GM13977 (cell line): ENCODE data around the gene CST9.

Experiments used
- DNase-seq: peaks from one replicate; pipeline ENCODE4 v3.0.0; 2012; ENCODE audit warnings: low spot score
- in situ Hi-C: fragments of 300-500 bp; cut with MboI; formaldehyde crosslinking; loops from one replicate; pipeline ENCODE4 v1.12.0; 2022; ENCODE audit warnings: low sequenced_read_pairs, low pct_unique_long_range_greater_than_20kb, mixed read lengths, inconsistent platforms; ENCODE audit not compliant: unreplicated experiment
- TF ChIP-seq, protein P1 (sequence below): IDR thresholded peaks from 2 replicates; pipeline ENCODE4 v1.5.1; 2012; ENCODE audit warnings: mild to moderate bottlenecking, control low read depth; ENCODE audit not compliant: insufficient read depth; ENCODE audit errors: extremely low read depth, missing control alignments

Gene CST9

DNA sequence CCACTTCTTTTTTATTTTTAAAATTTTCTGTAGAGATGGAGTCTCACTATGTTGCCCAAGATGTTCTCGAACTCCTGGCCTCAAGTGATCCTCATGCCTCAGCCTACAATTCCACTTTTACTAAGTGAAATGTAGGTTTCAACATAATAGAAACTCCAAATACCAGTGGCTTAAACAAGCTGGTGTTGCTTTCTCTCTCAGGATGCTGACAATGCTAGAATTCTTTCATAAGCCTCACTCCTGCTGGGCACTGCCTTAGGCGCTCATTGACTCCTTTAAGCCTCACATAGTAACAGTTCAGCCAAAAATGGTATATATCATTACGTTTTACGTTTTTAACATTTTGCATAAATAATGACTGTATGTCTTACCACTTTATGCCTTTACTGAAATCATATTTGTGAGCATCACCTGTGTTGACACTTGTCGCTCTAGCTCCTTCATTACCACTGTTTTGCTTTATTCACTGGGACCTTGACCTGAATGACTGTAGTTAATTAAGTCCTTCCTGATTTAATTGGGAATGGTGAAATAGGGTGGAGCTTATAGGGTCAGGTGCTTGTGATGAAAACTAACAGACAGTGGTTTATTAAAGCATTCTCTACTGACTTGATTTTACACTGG, 3.9 kb upstream of the CST9 start:
- in situ Hi-C loops, result loop anchor here (10.0 kb wide), 1 partner anchor 165 kb away; no protein-coding TSS in a partner anchor
- DNase-seq, result no peak
- TF ChIP-seq, protein P1, sequence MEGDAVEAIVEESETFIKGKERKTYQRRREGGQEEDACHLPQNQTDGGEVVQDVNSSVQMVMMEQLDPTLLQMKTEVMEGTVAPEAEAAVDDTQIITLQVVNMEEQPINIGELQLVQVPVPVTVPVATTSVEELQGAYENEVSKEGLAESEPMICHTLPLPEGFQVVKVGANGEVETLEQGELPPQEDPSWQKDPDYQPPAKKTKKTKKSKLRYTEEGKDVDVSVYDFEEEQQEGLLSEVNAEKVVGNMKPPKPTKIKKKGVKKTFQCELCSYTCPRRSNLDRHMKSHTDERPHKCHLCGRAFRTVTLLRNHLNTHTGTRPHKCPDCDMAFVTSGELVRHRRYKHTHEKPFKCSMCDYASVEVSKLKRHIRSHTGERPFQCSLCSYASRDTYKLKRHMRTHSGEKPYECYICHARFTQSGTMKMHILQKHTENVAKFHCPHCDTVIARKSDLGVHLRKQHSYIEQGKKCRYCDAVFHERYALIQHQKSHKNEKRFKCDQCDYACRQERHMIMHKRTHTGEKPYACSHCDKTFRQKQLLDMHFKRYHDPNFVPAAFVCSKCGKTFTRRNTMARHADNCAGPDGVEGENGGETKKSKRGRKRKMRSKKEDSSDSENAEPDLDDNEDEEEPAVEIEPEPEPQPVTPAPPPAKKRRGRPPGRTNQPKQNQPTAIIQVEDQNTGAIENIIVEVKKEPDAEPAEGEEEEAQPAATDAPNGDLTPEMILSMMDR, result no peak

DNA sequence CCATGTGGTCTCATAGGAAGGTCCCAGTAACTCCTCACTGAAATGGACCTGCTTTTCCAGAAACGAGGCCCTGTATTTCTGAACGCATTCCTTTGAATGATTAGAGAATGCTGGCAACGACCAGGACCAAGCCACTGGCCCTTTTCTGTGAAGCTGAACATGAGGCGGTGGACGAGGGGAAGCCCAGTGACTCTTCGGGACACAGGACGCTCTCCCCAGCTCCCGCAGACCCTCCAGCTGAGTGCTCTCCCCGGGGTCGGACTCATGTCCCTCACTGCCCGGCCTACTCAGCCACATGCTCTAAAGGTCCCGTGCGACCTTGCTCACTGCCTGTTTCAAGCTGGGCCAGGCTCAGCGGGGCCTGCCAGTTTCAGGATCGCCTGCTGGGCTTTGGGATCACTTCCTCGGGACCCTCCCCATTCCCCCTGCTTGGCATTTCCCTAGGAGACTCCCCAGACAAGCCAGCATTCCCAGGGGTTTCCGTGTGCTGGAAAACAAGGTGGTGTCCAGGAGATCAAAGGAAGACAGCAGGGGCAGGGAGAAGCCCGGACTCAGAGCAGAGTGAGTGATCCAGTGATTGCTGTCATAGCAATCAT, 2.6 kb upstream of the CST9 start:
- DNase-seq, result no peak
- TF ChIP-seq, protein P1, result no peak
- in situ Hi-C loops, result loop anchor here (10.0 kb wide), 1 partner anchor 164 kb away; no protein-coding TSS in a partner anchor

- DNase-seq, result no peak
- in situ Hi-C loops, result loop anchor here (10.0 kb wide), 1 partner anchor 163 kb away; no protein-coding TSS in a partner anchor
- TF ChIP-seq, protein P1, result no peak
Observed at GRCh38 chr20:23607497-23608245, 2.0 kb upstream of the CST9 start.

DNA sequence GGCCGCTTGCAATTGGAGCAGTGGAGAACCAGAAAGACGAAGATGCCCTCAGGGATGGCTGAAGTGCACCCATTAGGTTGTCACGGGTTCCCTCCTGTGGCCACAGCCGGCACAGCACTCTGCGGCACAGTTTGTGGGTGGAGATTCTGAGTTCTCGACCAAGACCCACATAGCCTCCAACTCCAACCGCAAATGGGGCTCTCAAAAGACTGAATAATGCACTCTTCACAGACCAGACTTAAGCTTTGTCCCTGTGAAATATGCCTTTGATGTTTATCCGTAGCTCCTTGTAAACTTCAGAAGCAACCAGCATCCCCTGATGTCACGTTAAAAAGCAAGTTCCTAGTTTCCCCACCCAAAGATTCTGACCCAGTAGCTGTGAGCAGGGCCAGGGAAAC, 934 bp upstream of the CST9 start:
- in situ Hi-C loops, result loop anchor here (10.0 kb wide), 1 partner anchor 162 kb away; no protein-coding TSS in a partner anchor
- DNase-seq, result peak; percentile 86
- TF ChIP-seq, protein P1, result peak; percentile 95

GRCh38 chr20:23604306-23604705, 1.4 kb downstream of the CST9 start:
- TF ChIP-seq, protein P1, result no peak
- in situ Hi-C loops, result loop anchor here (10.0 kb wide), 1 partner anchor 160 kb away; no protein-coding TSS in a partner anchor
- no peak for DNase-seq

DNA sequence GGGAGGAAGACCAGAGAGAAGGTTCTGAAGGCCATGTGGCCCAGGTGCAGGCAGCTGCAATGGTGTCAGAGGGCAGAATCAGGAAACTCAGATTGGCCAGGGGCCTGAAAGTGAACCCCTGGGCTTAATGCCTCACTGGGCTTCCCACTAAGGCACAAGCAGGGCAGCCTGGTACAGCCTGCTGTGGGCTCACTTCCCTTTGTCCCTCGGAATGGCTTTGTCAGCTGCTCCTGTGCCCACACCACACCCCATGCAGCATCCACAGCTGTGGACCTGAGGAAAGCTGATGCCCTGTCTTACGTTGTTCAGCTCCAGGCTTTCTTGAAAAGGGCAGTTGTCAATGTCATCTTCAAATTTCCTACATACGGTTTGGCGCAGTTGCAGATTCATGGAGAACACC, 2.4 kb downstream of the CST9 start:
- TF ChIP-seq, protein P1, result no peak
- in situ Hi-C loops, result loop anchor here (10.0 kb wide), 1 partner anchor 159 kb away; no protein-coding TSS in a partner anchor
- DNase-seq, result no peak
